SH-SY5Y (cell line): ENCODE data around the gene PPP1R3E.

Experiments
- GATA2 ChIP-seq: IDR thresholded peaks from 2 replicates; pipeline ENCODE4 v1.6.1; 2011; ENCODE audit warnings: mild to moderate bottlenecking, low read depth, low read length
- GATA3 ChIP-seq: IDR thresholded peaks from 2 replicates; pipeline ENCODE4 v1.6.1; 2011; ENCODE audit warnings: low read depth, mild to moderate bottlenecking, low read length, moderate library complexity

DNA sequence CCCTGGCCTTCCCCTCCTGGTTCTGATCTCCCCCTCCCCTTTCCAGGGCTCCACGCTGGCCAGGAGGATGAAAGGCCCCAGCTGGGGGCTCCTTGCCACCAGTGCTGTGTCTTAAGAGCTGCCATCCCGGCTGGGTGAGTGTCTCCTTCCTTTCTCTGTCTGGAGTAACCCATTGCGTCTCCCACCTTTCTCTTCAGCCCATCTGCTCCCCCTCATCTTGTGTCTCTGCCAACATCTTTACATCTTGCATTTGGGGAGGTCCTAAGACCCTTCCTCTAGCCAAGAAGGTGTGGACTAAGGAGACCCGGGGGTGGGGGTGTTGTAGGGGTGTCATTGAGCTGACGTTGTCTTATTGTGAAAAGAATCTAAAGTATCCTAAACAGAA lies 4.5 kb upstream of the PPP1R3E start:
- TF ChIP-seq GATA3 (no peak), GATA2 (no peak)
